Kidney (tissue), 14 donors: Measurements from ENCODE around the gene VCX3B. TPM values are rescaled to one million over a fixed set of nuclear protein-coding genes. Genes with fewer than 3 reads are reported as not detected.
"Not testable (repeated sequence)": the region's sequence is repeated elsewhere in the genome, so short reads cannot be mapped to it uniquely, and the experiment has no call there.

Experiments used
- DNase-seq, 5 donors: peaks; one replicate each; pipeline ENCODE4 v3.0.0-alpha.2; 2013 to 2020
- FAIRE-seq: peaks from 2 replicates; lab custom pipeline; 2012; peaks lifted over from hg19 to GRCh38; lab: Jason Lieb, UNC
- H3K27ac ChIP-seq, 2 donors: one replicate each; pipeline ENCODE4 v1.7.0; 2013; ENCODE audit warnings: low read depth in 2 of 2, low read length in 2 of 2, inconsistent platforms in 1 of 2
- H3K27me3 ChIP-seq: one replicate; pipeline ENCODE4 v1.7.1; 2013; ENCODE audit warnings: low read length, inconsistent platforms; ENCODE audit not compliant: control insufficient read depth, insufficient read depth
- H3K36me3 ChIP-seq, 3 donors: one replicate each; pipeline versions ENCODE4 v1.7.0 to v1.7.1; 2013; ENCODE audit warnings: low read length in 3 of 3, control low read depth in 1 of 3, inconsistent platforms in 1 of 3; ENCODE audit not compliant: insufficient read depth in 3 of 3, control insufficient read depth in 2 of 3
- H3K4me1 ChIP-seq, 3 donors: one replicate each; pipeline versions ENCODE4 v1.7.0 to v1.7.1; 2013; ENCODE audit warnings: low read length in 3 of 3, inconsistent platforms in 1 of 3, low read depth in 1 of 3; ENCODE audit not compliant: control insufficient read depth in 2 of 3, insufficient read depth in 2 of 3
- H3K4me3 ChIP-seq, 3 donors: one replicate each; pipeline versions ENCODE4 v1.7.0 to v1.8.1; 2013; ENCODE audit warnings: low read length in 3 of 3, control low read depth in 1 of 3, inconsistent platforms in 1 of 3
- H3K9ac ChIP-seq, 3 donors: one replicate each; pipeline versions ENCODE4 v1.7.0 to v1.7.1; 2013; ENCODE audit warnings: low read length in 3 of 3, control low read depth in 1 of 3, inconsistent platforms in 1 of 3
- H3K9me3 ChIP-seq, 3 donors: one replicate each; pipeline versions ENCODE4 v1.7.0 to v1.7.1; 2013; ENCODE audit warnings: low read length in 3 of 3, control low read depth in 1 of 3, inconsistent platforms in 1 of 3; ENCODE audit not compliant: control insufficient read depth in 2 of 3, insufficient read depth in 1 of 3
- intact Hi-C: fragments of 100-400 bp; cut with DNase I; formaldehyde crosslinking; loops from one replicate; pipeline ENCODE4 v1.11.1; 2022
- polyA plus RNA-seq: library from polyadenylated mRNA; stranded (reverse); fragments of 350-450 nt; fragmentation: Illumina TruSeq; extraction: RNeasy Lipid Tissue Mini Kit (QIAGEN cat#74804); gene quantifications from one replicate; pipeline ENCODE4 v1.2.3, GENCODE V29; 2014; ENCODE audit warnings: low read depth, low replicate concordance; ENCODE audit not compliant: insufficient read depth
- total RNA-seq: library from RNA; stranded (reverse); fragmentation: NEBNext Ultra II Directional; extraction: Animal tissue kit (Norgen Biotek cat#: 25700); gene quantifications from one replicate; pipeline ENCODE4 v1.2.1, GENCODE V29; 2021
- TF ChIP-seq, protein P1 (sequence below): IDR thresholded peaks from 3 replicates; pipeline ENCODE4 v1.5.1; 2012; ENCODE audit warnings: mild to moderate bottlenecking, moderate library complexity, borderline replicate concordance; ENCODE audit not compliant: insufficient read depth; ENCODE audit errors: extremely low read depth
- donor health status: control.
- donor health status: control.
- donor health status: control.
- donor health status: control.
- donor health status: control.
- donor health status: DM: yes; HTN: yes; CAD: no.
- donor health status: Normal renal cell carcinoma (clear cell type).

The VCX3B gene
- total and polyA plus RNA-seq, 2 donors from 2014 or later: 0.38 to 0.60 TPM

DNA sequence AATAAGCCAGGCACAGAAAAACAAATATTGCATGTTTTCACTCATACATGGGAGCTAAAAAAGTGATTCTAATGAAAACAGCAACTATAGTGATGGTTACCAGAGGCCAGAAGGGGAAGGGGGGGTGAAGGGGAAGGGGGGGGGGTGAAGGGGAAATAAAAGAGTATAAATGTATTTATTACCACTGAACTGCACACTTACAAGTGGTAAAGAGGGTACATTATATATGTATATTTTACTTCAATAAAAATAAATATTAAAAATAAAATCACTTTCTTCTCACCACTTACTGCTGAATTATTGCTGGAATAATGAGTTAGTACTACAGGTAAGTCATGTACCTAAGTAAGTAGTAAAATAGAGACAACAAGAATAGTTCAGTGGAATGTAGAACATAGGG, 2.1 kb upstream of the VCX3B start:
- DNase-seq (no peak), FAIRE-seq (no peak)
- Histone ChIP-seq H3K27me3 (no peaks in the 10 kb centered on the region), H3K27ac (no peak overlapping the region), H3K4me1 (no peaks in the 10 kb centered on the region), H3K36me3 (no peaks in the 10 kb centered on the region), H3K9ac (no peak overlapping the region), H3K9me3 (no peaks in the 10 kb centered on the region), H3K4me3 (no peak overlapping the region)
- intact Hi-C loops: no loop called here
- TF ChIP-seq, protein P1, sequence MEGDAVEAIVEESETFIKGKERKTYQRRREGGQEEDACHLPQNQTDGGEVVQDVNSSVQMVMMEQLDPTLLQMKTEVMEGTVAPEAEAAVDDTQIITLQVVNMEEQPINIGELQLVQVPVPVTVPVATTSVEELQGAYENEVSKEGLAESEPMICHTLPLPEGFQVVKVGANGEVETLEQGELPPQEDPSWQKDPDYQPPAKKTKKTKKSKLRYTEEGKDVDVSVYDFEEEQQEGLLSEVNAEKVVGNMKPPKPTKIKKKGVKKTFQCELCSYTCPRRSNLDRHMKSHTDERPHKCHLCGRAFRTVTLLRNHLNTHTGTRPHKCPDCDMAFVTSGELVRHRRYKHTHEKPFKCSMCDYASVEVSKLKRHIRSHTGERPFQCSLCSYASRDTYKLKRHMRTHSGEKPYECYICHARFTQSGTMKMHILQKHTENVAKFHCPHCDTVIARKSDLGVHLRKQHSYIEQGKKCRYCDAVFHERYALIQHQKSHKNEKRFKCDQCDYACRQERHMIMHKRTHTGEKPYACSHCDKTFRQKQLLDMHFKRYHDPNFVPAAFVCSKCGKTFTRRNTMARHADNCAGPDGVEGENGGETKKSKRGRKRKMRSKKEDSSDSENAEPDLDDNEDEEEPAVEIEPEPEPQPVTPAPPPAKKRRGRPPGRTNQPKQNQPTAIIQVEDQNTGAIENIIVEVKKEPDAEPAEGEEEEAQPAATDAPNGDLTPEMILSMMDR: no peak

DNA sequence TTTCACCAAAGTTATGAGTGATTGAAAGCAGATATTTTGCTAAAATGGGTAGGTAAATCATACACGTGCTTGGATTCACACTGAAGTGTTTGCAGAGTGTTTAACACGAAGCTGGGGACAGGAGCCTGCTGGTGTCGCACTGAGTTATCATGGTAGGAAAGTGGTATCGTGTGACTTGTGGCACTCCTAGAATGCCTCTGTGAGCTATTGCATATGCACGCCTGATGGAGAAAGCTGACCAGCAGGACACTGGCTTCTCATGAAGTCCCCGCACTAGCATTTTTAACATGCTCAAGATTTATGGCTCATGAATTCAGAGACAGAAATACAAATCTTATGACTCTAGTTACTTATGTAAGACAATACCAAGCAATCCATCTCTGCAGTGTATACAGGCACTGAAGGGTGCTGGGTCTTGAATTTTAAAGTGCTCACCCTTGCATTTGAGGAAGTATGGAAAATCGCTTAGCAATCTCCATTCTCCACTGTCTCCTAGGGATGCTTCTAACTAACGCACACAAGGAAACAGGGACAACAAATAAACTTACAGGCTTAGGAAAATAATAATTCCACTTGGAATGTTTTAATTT, 19.8 kb downstream of the VCX3B start:
- no peak overlapping the region for H3K9ac ChIP-seq
- FAIRE-seq (no peak), DNase-seq (peak in 3 of 5 donors; percentile 0 to 10 (median 6))
- intact Hi-C loops: no loop called here
- H3K9me3 ChIP-seq: no peaks in the 10 kb centered on the region
- no peaks in the 10 kb centered on the region for H3K36me3 ChIP-seq
- TF ChIP-seq, protein P1: no peak
- no peaks in the 10 kb centered on the region for H3K4me1 ChIP-seq
- peaks cover 2% of the 10 kb centered on the region for H3K27me3 ChIP-seq
- H3K4me3 ChIP-seq: no peak overlapping the region
- H3K27ac ChIP-seq: no peak overlapping the region

DNA sequence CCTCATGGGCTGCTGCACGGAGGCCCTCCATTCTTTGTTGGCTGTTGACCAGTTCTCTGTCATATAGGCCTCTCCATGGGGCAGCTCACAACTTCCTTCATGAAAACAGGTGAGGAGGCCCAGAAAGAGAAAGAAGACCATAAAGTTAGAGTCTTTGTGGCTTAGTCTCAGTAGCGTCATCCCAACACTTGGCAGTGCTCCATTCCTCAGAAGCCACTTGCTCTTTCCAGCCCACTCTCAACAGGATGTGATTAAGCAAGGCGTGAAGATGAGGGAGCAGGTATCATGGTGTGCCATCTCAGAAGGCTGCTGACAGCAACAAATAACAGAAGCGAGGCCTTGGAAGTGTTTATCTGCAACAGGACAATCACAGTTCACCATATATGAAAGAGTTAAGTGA, 30.4 kb downstream of the VCX3B start:
- H3K4me1 ChIP-seq, H3K36me3 ChIP-seq, H3K27ac ChIP-seq, H3K9me3 ChIP-seq, H3K4me3 ChIP-seq, H3K9ac ChIP-seq, H3K27me3 ChIP-seq, DNase-seq, FAIRE-seq, intact Hi-C loops: not testable (repeated sequence)

DNA sequence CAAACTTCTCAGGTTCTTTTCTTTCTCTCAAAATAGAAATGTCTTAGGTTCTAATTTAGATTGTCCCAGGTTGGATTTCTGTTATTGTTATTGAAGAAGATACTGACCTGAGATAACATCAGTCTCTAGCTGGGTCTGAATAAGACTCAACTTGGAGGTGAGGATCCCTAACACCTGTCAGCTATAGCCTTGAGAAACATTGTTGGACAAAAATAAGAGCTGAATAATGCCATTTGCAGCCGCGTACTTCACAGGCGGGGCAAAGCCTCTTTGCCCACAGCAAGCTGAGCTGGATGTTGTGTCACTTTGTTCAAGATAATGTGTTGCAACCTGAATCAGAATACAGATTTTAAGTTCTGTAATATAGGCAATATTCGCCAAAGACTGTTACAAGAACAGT, 35.6 kb downstream of the VCX3B start:
- TF ChIP-seq, protein P1: no peak
- intact Hi-C loops: no loop called here
- H3K27me3 ChIP-seq: no peaks in the 10 kb centered on the region
- no peak overlapping the region for H3K9ac ChIP-seq
- no peak overlapping the region for H3K4me3 ChIP-seq
- DNase-seq (no peak), FAIRE-seq (no peak)
- no peak overlapping the region for H3K27ac ChIP-seq
- H3K9me3 ChIP-seq: no peaks in the 10 kb centered on the region
- no peaks in the 10 kb centered on the region for H3K36me3 ChIP-seq
- no peaks in the 10 kb centered on the region for H3K4me1 ChIP-seq

DNA sequence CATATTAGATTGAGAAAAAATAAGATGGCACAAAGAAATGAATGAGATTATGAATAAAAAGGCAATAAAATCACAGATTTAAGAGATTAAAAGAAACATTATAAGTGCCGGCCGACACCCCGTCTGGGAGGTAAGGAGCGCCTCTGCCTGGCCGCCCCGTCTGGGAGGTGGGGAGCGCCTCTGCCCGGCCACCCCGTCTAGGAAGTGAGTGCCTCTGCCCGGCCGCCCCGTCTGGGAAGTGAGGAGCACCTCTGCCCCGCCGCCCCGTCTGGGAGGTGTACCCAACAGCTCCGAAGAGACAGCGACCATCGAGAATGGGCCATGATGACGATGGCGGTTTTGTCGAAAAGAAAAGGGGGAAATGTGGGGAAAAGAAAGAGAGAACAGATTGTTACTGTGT, 37.5 kb downstream of the VCX3B start:
- DNase-seq, FAIRE-seq, H3K9me3 ChIP-seq, H3K9ac ChIP-seq, H3K27me3 ChIP-seq, H3K4me1 ChIP-seq, H3K36me3 ChIP-seq, intact Hi-C loops, H3K4me3 ChIP-seq, H3K27ac ChIP-seq: not testable (repeated sequence)
